ENCODE data around the gene LARP4B. TPM values are rescaled to one million over a fixed set of nuclear protein-coding genes. Genes with fewer than 3 reads are reported as not detected.

The LARP4B gene
- total RNA-seq (10 to 100 TPM; 16.1 to 20.4 TPM), polyA plus RNA-seq (1 to 10 TPM; 5.5 to 8.1 TPM)

- Histone ChIP-seq H3K27me3 (ENCODE audit: control insufficient read depth in 4 of 4, insufficient read depth in 4 of 4, low read length in 3 of 4) (no peaks in the 10 kb centered on the region), H3K27ac (ENCODE audit: low read depth in 1 of 2, low read length in 2 of 2) (peak within 1 kb of the TSS; percentile 85 to 89), H3K4me3 (ENCODE audit: low read depth in 1 of 3, low read length in 3 of 3) (peak within 1 kb of the TSS; percentile 80 to 99 (median 90)), H3K4me1 (ENCODE audit: control insufficient read depth in 4 of 4, insufficient read depth in 4 of 4, low read length in 3 of 4) (peaks cover 4 to 22% (median 13%) of the 10 kb centered on the region in 4 donors), H3K9ac (ENCODE audit: low read depth in 1 of 2, low read length in 2 of 2) (peak within 1 kb of the TSS; percentile 33 to 92), H3K9me3 (ENCODE audit: control insufficient read depth in 4 of 4, low read length in 3 of 4) (no peaks in the 10 kb centered on the region), H3K36me3 (ENCODE audit: control insufficient read depth in 4 of 4, insufficient read depth in 3 of 4, low read depth in 1 of 4, low read length in 3 of 4) (peaks cover 0 to 2% (median 0%) of the 10 kb centered on the region in 4 donors)
- TF ChIP-seq HNF4A (conservative IDR thresholded peaks at IDR 0.05) (no peak), CTCF (IDR thresholded peaks at IDR 0.05; ENCODE audit: low read depth, low read length, missing input control) (no peak), SP1 (IDR thresholded peaks at IDR 0.05) (peak; percentile 21), ZBTB33 (IDR thresholded peaks at IDR 0.05) (no peak), EGR1 (IDR thresholded peaks at IDR 0.05; ENCODE audit: low read depth in 2 of 2) (no peak), MAX (IDR thresholded peaks at IDR 0.05) (no peak), GABPA (IDR thresholded peaks at IDR 0.05 in 1 of 2, conservative IDR thresholded peaks at IDR 0.05 in 1 of 2) (peak; percentile 71 to 90), FOXA2 (IDR thresholded peaks at IDR 0.05) (no peak), ATF3 (IDR thresholded peaks at IDR 0.05) (no peak), RAD21 (IDR thresholded peaks at IDR 0.05) (no peak)
- DNase-seq (ENCODE audit: low spot score), result peak; percentile 98
- WGBS, result 1% methylated on average over 137 of the region's 137 CpGs
Measured at GRCh38 chr10:931326-932318, at the start of gene LARP4B. LARP4B (minus strand) TSS chr10:931705; CDS start chr10:885721, 45,984 bp downstream.

- Histone ChIP-seq H3K9ac (ENCODE audit: low read depth in 1 of 2, low read length in 2 of 2) (no peak overlapping the region), H3K27me3 (ENCODE audit: control insufficient read depth in 4 of 4, insufficient read depth in 4 of 4, low read length in 3 of 4) (no peaks in the 10 kb centered on the region), H3K27ac (ENCODE audit: low read depth in 1 of 2, low read length in 2 of 2) (no peak overlapping the region), H3K4me3 (ENCODE audit: low read depth in 1 of 3, low read length in 3 of 3) (no peak overlapping the region), H3K9me3 (ENCODE audit: control insufficient read depth in 4 of 4, low read length in 3 of 4) (peaks cover 4 to 8% (median 6%) of the 10 kb centered on the region in 4 donors), H3K36me3 (ENCODE audit: control insufficient read depth in 4 of 4, insufficient read depth in 3 of 4, low read depth in 1 of 4, low read length in 3 of 4) (no peaks in the 10 kb centered on the region), H3K4me1 (ENCODE audit: control insufficient read depth in 4 of 4, insufficient read depth in 4 of 4, low read length in 3 of 4) (no peaks in the 10 kb centered on the region)
- TF ChIP-seq GABPA (IDR thresholded peaks at IDR 0.05 in 1 of 2, conservative IDR thresholded peaks at IDR 0.05 in 1 of 2), result no peak
- no peak for TF ChIP-seq EGR1 (IDR thresholded peaks at IDR 0.05; ENCODE audit: low read depth in 2 of 2)
- no peak for TF ChIP-seq ZBTB33 (IDR thresholded peaks at IDR 0.05)
- TF ChIP-seq TAF1 (conservative IDR thresholded peaks at IDR 0.05), result no peak
- no peak for TF ChIP-seq NR2F2 (IDR thresholded peaks at IDR 0.05)
- no peak for TF ChIP-seq YY1 (IDR thresholded peaks at IDR 0.05)
- no peak for TF ChIP-seq SP1 (IDR thresholded peaks at IDR 0.05)
- no peak for DNase-seq (ENCODE audit: low spot score)
- WGBS, result 99% methylated on average over 5 of the region's 5 CpGs
Measured at GRCh38 chr10:980468-981093, 49.1 kb upstream of the LARP4B start.
